Midbrain (tissue), 1 donor: Measurements from ENCODE around the gene ABAT.
"Not testable (repeated sequence)": the region's sequence is repeated elsewhere in the genome, so short reads cannot be mapped to it uniquely, and the experiment has no call there.

ENCODE experiments used
- DNase-seq: peaks from one replicate; lab custom pipeline; 2025; lab: John Stamatoyannopoulos, UW

Gene ABAT

DNA sequence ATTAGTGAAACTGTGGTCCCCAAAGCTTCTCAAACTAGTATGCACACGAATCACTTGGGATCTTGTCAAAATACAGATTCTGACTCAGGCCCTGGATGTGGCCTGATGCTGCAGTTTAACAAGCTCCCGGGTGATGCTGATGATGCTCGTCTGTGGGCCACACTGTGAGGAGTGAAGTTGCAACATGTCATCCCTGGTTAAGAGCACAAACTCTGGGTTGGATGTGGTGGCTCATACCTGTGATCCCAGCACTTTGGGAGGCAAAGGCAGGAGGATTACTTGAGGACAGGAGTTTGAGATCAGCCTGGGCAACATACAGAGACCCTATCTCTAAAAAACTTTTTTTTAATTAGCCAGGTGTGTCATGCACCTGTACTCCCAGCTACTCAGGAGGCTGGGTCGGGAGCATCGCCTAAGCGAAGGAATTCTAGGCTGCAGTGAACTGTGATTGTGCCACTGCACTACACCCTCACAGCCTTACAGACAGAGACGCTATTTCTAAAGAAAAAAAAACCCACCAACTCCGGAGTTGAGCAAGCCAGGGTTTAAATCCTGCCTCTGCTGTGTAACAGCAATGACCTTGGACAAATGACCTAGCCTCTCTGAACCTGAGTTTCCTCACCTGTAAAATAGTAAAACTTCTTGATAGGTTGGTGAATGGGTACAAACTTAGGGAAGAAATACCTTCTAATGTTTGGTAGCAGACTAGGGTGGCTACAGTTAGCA lies 24.4 kb upstream of the ABAT start:
- no peak for DNase-seq

DNA sequence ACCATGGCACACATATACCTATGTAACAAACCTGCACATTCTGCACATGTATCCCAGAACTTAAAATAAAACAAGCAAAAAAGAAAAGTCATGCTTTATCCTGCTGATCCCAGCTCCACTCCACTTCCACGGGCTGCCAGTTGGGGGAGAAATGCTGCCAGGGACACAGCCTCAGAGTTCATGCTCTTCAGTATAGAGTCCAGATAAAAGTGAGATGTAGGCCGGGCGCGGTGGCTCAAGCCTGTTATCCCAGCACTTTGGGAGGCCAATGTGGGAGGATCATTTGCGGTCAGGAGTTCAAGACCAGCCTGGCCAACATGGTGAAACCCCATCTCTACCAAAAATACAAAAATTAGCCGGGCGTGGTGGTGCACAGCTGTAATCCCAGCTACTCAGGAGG lies 22.5 kb upstream of the ABAT start:
- DNase-seq = not testable (repeated sequence)

DNA sequence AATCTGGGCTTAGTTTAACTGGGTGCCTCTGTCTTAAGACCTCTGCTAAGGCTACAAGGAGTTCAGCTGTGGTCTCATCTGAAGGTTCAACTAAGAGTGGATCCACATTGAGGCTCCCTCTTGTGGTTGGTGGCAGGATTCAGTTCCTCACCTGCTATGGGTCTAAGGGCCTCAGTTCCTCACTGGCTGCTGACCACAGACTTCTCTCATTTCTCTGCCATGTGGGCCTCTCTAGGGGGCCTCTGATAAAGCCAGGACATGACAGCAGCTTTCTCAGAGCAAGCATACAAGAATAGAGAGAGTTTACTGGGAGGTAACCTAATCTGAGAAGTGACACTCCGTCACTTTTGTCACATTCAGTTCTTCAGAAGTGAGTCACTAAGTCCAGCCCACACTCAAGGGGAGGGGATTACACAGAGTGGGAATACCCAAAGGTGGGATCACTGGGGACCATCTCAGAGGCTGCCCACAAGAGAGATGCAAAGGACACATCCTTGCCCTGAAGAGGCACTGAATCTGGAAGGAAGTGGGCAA lies 19.2 kb upstream of the ABAT start:
- DNase-seq = no peak

DNA sequence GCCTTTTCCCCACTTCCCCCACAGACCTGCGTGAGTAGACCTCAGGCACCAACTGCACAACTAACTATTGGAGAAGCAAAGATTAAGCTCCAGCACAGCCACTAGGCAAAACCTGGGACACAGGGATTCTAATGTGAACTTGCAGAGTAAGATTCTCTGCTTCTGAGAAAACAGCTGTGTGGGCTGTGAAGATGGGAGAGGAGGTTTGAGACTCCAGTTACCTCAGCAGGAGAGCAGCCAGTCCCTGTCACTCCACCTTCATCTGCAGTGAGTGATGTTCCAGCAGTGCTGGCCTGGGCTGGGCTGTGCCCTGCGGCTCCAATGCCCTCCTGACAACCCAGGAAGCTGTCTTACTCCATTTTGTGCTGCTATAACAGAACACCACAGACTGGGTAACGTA lies 18.0 kb upstream of the ABAT start:
- no peak for DNase-seq

DNA sequence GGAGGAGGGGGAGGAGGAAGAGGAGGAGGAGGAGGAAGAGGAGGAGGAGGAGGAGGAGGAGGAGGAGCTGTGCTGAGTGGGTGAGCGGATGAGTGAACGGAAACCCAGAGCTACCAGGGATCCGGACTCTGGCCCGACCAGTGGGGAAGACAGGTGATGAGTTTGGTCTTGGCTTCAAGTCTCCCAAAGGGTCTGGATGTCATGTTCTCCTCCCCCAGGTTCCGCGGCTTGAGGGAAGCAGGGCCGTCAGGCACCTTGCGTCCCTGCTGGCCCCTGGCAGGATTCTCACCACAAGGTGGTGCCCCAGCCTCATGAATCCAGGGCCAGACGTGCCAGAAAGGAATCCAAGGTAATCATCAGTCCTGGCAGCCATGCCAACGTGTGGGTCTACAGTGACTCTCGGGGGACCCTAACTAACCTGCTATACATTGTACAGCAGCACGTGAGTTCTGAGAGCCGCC lies 13.5 kb upstream of the ABAT start:
- DNase-seq = peak; percentile 59

DNA sequence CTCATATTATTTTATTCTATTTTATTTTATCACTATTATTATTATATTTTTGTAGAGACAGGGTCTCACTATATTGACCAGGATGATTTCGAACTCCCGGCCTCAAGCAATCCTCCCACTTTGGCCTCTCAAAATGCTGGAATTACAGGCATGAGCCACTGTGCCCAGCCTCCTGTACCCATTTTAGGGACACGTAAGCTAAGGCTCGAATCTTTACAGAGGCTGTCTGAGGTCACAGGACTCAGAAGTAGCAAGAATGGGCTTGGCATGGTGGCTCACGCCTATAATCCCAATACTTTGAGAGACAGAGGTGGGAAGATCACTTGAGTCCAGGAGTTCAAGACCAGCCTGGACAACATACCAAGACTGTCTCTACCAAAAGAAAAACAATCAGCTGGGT lies 12.7 kb upstream of the ABAT start:
- no peak for DNase-seq

DNA sequence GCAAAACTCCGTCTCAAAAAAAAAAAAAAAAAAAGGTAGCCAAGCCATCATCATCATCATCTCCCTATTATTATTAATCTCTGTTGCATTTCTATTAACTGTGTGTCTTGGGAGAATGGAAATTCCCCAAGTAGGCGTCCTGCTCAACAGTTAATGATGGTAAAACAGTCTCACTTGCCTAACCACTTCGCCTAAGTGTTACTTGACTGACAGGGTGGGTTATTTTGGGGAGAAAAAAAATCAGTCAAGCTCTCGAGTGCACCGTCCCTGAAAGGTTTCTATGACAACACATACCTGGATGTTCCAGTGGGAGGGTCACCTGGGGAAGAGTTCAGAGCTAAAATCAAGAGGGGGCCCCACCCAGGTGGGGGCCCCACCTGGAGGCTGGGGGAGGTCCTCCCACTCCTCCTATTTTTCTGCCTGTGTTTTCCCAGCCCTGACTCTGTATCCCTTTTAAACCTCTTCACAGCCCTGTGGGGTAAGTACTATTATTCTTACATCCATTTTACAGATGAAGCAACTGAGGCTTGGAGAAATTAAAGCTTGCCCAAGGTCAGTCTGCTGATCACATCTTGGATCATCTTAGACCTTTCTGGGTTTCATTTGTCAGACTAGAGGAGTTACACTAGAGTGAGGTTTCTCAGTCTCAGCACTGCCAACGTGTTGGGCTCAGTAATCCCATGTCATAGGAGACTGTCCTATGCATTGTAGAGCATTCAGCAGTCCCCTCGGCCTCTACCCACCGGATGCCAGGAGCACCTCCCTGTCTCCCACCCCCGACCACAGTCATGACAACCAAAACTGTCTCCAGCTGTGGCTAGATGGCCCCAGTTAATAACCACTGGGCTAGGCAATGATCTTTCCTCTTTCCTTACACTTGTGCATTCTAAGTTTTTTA lies 11.0 kb upstream of the ABAT start:
- DNase-seq = no peak

DNA sequence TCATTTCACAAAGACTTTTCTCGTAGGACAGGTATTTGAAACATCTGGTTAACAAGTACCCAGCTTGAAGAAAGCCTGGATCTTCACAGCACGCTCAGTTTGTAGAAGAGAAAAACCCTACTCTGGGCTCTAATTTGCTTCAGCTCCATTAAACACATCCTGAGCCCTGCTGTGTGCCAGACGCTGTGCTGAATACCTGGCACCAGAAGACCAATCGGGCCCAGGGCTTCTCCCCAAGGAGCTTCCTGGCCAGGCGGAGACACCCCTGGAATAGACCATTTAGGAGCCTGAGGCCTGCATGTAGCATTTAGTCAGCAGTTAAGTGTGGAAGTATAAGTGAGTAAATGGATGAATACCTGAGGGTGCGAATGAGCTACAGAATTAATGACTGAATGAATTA lies 8.9 kb upstream of the ABAT start:
- DNase-seq = no peak

DNA sequence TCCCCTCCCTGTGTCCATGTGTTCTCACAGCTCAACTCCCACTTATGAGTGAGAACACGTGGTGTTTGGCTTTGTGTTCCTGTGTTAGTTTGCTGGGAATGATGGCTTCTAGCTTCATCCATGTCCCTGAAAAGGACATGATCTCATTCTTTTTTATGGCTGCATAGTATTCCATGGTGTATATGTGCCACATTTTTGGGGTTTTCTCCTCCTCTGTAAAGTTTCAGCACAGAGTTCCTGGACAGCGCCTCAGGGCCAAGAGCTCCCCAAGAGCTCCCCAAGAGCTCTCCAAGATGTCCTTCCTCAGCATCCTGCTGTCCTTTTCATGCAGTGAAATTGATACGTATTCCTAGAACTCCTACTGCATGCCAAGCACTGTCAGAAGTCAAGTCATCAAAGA lies 6.9 kb upstream of the ABAT start:
- no peak for DNase-seq

DNA sequence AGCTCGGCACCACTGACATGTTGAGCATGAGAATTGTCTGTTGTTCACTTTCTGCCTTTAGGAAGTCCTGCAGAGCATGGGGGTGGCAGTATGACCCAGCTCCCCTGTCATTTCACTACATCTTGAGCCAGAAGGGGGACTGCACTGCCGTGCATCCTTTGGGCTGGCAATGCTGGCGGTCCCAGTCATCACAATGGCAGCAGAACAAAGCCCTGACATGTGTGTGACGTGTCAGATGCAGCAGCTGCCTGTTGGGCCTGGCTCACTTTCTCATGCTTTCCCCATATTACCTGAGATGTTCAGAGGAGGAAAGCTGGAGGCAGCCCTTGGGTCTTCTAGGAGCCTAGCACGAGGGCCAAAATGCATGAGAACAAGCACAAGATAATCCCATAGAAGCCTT lies 6.3 kb upstream of the ABAT start:
- no peak for DNase-seq

DNA sequence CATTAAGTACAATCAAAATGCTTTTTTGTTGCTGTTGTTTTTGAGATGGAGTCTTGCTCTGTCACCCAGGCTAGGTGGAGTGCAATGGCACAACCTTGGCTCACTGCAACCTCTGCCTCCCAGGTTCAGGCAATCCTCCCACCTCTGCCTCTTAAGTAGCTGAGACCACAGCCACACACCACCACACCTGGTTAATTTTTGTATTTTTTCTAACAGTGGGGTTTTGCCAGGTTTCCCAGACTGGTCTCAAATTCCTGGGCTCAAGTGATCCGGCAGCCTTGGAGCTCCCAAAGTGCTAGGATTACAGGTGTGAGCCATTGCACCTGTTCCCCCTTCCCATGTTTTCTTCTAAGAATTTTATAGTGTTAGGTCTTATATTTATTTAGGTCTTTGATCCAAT lies 4.9 kb upstream of the ABAT start:
- DNase-seq = no peak

DNA sequence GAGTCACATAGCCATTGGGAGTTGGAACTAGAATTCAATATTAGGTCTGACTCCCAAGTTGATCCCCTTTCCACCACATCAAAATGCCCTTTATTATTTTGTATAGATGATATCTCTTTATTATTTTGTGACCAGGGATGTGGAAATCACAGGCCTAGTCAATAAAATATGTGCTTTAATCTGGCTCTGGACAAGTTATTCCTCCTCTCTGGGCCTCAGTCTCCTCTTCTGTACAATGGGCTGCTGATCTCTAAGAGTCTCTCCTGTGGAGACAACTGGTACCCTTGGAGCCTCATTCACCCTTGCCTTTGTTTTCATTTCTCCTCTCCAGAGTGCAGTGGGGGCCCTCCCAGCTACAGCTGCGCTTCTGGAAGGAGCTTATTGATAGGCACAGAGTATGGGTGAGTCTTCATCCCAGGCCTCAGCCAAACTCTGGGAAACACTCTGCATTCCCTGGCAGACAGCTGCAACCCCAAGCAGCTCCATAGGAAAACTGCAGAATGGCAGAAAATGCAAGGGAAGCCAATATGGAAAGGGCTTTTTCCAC lies 4.3 kb upstream of the ABAT start:
- no peak for DNase-seq

DNA sequence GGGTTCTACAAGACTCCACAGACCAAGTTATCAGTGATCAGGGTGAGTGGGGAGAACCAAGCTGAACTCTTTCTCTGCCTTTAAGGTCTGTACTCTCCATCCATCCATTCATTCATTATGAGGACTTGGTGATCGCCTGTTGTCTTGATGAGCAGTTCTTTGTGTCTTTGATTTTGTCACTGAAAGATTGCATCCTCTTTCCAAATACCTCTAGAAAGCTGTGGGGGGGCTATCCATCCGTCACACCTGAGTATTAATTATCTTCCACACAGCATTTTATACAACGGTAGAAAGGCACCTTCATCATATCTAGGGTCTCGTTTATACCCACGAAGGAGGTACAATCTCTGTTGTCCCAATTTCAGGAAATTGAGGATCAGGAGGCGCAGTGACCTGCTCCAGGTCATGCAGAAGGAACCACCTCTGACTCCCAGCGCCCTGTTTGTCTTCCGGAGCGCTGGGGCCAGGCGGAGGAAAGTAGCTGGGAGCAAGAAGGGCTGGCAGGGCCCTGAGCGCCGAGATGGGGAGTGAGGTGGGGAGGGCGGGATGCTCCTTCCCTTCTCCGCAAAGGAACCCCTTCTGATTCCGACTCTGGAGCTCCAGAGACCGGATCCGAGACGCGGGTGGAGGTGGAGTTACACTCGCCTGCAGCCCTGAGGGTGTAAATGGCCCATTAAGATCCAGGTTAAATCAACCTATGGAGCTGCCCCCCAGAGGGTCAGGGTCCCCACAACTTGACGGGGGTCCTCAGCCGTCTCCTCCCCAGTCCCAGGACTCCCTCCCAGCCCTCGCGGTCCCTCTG lies 605 bp upstream of the ABAT start:
- DNase-seq = no peak

DNA sequence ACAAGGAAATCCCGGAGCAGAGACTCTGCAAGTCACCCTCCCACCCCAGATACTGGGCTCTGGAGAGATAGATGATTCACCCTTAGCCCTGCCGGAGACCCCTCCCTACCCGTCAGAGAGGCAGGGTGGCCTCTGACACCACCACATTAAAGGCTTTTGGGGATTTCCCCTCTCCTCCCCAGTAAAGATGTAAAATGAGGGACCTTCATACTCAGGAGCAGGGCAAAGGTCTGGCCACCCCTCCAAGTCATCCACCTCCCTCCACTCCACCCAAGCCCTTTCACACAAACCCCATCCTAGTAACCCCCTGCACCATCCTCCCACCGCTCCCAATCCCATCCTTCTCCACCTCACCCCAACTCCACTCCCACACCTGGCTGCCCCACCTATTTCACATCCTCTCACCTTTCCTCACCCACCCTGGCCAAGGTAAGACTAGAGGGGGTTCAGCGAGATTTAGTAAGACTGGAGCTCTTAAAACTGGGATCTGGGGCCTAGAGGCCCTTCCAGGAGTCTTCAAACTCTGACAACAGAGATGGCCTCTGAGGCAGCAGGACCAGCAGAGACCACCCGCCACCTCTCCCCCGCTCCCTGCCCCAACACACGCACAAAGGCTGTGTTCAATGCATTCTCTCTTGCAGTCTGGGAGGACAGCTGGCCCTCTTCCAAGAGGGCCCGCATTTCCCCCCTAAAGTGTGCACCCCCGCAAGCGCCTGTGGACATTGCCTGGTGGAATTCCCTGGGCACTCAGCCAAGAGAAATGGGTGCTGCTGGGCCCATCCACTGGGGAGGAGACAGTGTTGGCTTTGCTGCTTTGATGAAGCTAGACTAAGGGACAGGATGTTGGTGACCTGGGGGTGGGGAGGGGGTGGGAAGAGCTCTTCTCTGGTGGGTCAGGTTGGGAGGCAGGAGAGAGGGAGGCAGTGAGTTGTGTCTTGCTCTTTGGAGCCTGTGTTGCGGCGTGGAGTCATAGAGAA lies 1.1 kb downstream of the ABAT start:
- DNase-seq = no peak

DNA sequence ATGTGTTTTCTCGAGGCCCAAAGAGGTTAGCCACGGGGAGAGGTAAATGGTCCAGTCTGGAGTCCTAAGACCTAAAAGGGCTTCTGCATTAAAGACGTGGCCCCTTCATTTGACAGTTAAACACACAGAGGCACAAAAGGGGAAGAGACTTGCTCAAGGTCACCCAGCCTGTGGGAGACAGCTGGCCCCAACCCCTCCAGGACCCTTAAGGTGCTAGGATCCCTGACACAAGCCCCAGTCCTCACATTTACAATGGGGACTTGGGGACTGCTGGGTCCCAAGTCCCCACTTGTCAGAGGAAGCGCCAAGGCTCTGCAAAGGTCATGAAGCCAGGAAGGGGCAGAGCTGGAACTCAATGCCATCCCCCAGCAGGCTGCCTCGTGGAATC lies 1.7 kb downstream of the ABAT start:
- DNase-seq = no peak

DNA sequence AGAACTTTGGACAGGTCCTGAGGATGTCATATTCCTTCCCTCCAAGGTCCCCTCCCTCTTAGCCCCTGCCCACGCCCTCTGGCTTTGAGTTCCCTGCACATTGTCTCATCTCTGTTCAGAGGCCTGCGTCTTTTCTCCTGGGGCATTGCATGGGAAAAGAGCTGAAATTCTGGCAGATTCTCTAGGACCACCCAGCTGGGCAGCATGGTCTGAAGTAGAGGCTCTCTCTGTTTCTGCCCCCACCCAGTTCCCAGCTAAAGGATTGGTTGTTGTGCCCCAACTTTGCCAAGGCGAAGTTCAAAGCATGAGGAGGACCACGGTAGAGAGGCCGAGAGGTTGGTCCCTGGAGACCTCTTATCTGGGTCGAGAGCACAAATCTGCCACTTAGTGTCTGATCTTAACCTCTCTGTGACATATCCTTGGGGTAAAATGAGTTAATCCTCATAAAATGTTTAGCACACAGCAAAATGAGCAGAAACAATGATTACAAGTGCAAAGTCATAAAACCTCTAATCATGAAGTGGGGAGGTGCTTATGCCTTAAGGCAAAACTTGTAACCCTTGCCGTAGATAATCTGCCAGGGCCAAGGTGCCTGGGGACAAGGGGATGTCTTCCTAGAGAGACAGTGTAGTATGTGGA lies 2.4 kb downstream of the ABAT start:
- no peak for DNase-seq

DNA sequence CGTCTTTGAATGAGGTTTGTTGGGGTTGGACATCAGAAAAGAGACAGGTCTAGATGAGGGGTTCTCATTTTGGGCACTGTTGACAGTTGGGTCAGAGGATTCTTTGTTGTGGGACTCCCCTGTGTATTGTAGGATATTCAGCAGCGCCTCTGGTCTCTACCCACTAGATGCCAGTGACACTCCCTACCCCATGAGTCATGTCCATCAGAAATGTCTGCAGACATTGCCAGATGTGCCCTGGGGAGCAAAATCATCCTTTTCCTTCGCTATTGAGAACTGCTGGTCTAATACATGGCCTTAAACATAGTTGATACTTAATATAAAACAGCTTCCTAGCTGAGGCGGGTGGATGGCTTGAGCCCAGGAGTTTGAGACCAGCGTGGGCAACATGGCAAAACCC lies 3.1 kb downstream of the ABAT start:
- DNase-seq = no peak

DNA sequence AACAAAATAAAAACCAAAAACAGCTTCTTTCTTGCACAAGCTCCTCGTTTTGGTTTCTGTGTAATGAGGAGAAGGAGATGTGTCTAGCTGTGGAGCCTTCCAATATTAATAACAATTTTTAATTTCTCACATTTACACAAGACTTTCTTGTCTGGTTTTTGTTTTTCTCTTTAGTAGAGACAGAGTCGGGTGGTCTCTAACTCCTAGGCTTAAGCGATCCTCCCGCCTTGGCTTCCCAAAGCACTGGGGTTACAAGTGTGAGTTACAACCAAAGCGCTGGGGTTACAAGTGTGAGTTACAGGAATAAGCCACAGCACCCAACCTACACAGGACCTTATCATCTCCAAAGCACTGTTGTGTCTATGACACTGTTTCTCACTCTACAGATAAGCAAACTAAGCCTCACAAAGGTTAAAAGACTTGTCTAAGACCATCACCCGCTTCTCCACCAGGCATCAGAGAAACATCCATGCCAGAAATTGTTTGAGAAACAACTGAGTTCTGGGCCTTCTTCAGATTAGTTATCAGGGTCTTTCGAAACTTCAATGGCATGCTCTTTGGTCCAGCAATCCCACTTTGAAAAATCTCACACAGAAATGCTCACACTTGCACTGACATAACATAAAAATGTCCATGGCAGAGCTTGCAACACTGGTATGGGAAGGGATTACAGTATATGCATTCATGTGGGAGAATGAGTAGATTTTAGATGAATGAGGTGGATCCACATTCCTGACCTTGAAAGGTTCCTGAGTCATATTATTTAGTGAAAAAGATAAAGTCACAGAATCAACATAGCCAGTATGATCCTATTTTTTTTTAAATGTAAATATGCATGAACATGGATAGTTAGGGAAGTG lies 3.9 kb downstream of the ABAT start:
- no peak for DNase-seq

DNA sequence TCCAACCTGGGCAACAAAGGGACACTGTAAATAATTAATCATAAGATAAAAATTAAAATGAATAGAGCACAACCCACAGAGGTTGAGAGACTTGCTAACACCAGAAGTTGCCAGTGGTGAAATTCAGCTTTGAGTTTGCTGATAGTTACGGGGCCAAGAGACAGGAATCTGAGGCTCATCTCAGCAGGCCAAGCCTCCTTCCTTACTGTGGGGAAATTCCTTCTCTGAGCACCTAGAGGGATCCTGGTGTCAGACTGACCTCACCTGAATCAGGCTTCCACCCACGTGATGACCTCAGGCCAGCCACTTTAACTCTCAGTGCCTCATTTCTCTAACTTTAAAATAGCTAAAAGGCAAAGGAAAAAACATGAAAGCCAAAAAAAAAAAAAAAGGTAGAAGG lies 4.7 kb downstream of the ABAT start:
- DNase-seq = no peak
